ENCODE data around the gene POMC. TPM values are rescaled to one million over a fixed set of nuclear protein-coding genes. Genes with fewer than 3 reads are reported as not detected.
"Not testable (repeated sequence)": the region's sequence is repeated elsewhere in the genome, so short reads cannot be mapped to it uniquely, and the experiment has no call there.

The POMC gene
- total and polyA plus RNA-seq, 2 of the 4 experiments (the other 2 are of a cell fraction) = 0.17 TPM; not detected in 1

GRCh38 chr2:25162061-25162460 is 6.3 kb downstream of the POMC start:
- peak overlapping the region; percentile 90 for H2AFZ ChIP-seq (replicated peaks; ENCODE audit: low read length, poor library complexity)
- H3K27me3 ChIP-seq (ENCODE audit: control insufficient read depth, insufficient read depth, low read length) = peaks cover 44% of the 10 kb centered on the region
- dilution Hi-C loops (cut with HindIII; ENCODE audit: low sequenced_read_pairs, unreplicated experiment) = not testable (repeated sequence)

More at GRCh38 chr2:25162061-25162460, 6.3 kb downstream of the POMC start:
- WGBS, 2 experiments (ENCODE audit: extremely low coverage in 2 of 2, insufficient read length in 1 of 2) = no CpG with 5 or more reads among the region's 7 CpGs
- H3K4me2 ChIP-seq (ENCODE audit: low read depth, low read length); H4K5ac ChIP-seq (ENCODE audit: low read depth, low read length); H2AK5ac ChIP-seq (ENCODE audit: low read depth, low read length); intact Hi-C loops (cut with micrococcal nuclease); POLR2A ChIA-PET (ENCODE audit: unreplicated experiment); H4K91ac ChIP-seq (ENCODE audit: insufficient read depth, low read depth, low read length); H3K9me1 ChIP-seq (ENCODE audit: insufficient read depth, low read length); H4K20me1 ChIP-seq (ENCODE audit: insufficient read depth, low read length); H3K79me1 ChIP-seq (ENCODE audit: low read depth in 1 of 2, low read length in 2 of 2); H3K4me1 ChIP-seq (ENCODE audit: control insufficient read depth, insufficient read depth, low read length); CTCF ChIA-PET; H3K9ac ChIP-seq (ENCODE audit: low read depth, low read length); H3K27ac ChIP-seq (ENCODE audit: insufficient read depth, low read length); H3K23ac ChIP-seq (ENCODE audit: low read depth, low read length); ATAC-seq (ENCODE audit: low read depth); H3K4ac ChIP-seq (ENCODE audit: low read depth, low read length); DNase-seq; H3K4me3 ChIP-seq (ENCODE audit: insufficient read depth, low read depth, low read length); H2AK9ac ChIP-seq (replicated peaks; ENCODE audit: low read depth, low read length, poor library complexity); H3K9me3 ChIP-seq (ENCODE audit: control insufficient read depth, insufficient read depth, low read length); H3K14ac ChIP-seq (replicated peaks; ENCODE audit: low read depth, low read length); H2BK20ac ChIP-seq (ENCODE audit: low read depth, low read length); in situ Hi-C loops (cut with MboI; ENCODE audit: low sequenced_read_pairs); H3K56ac ChIP-seq (ENCODE audit: extremely low read depth, insufficient read depth, low read length); H3K36me3 ChIP-seq (ENCODE audit: control insufficient read depth, insufficient read depth, low read length); BruUV-seq (replicated peaks); H2BK120ac ChIP-seq (ENCODE audit: low read depth, low read length); H2BK15ac ChIP-seq (ENCODE audit: low read depth, low read length); H2BK5ac ChIP-seq (ENCODE audit: low read depth, low read length, poor library complexity, severe bottlenecking); H3K18ac ChIP-seq (ENCODE audit: low read depth, low read length): not testable (repeated sequence)
- H4K8ac ChIP-seq (ENCODE audit: low read depth in 2 of 2, low read length in 2 of 2) = peak overlapping the region in 1 of 2 experiments; percentile 65; a peak in 1 of 4 replicates
